ENCODE results near the gene ITGA6. TPM values are rescaled to one million over a fixed set of nuclear protein-coding genes. Genes with fewer than 3 reads are reported as not detected.

The ITGA6 gene
- polyA plus RNA-seq, 1 donor from 2014 or later: 14.4 TPM

DNA sequence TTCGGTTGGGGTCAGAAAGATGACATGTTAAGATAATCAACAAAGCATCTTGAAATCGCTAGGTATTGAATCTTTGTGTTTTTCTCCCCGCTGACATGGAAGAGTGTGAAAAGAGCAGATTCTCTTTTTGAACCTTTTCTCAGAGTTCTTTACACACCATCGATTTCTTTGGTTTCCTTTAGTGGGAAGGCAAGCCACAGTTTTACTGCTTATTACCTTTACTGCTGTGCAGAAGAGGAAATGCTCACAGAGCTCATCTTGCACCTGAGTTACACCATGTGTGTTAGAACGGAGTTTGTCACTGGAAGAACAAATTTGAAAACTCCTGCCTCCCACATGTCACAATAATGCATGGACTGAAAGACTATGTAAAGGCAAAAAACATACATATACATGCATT, 83.2 kb downstream of the ITGA6 start:
- no peak overlapping the region for H3K4me2 ChIP-seq (ENCODE audit: low read length)
- H3K27me3 ChIP-seq (ENCODE audit: insufficient read depth, low read depth, low read length): no peaks in the 10 kb centered on the region
- no peak overlapping the region for H3K27ac ChIP-seq (ENCODE audit: low read length)
- no peaks in the 10 kb centered on the region for H3F3A ChIP-seq (ENCODE audit: insufficient read depth, low read length, poor library complexity, severe bottlenecking)
- TF ChIP-seq MXI1 (conservative IDR thresholded peaks at IDR 0.05; ENCODE audit: poor library complexity, severe bottlenecking) (no peak), TAF1 (IDR thresholded peaks at IDR 0.05; ENCODE audit: low read depth) (no peak), RAD21 (conservative IDR thresholded peaks at IDR 0.05) (no peak), POLR2AphosphoS5 (IDR thresholded peaks at IDR 0.05) (no peak), SMC3 (conservative IDR thresholded peaks at IDR 0.05; ENCODE audit: poor library complexity) (no peak), EZH2 (IDR thresholded peaks at IDR 0.05; ENCODE audit: borderline replicate concordance, insufficient read depth, low read length, poor library complexity, severe bottlenecking) (no peak), EP300 (conservative IDR thresholded peaks at IDR 0.05; ENCODE audit: poor library complexity, severe bottlenecking) (no peak)
- TF ChIP-seq, protein P1, sequence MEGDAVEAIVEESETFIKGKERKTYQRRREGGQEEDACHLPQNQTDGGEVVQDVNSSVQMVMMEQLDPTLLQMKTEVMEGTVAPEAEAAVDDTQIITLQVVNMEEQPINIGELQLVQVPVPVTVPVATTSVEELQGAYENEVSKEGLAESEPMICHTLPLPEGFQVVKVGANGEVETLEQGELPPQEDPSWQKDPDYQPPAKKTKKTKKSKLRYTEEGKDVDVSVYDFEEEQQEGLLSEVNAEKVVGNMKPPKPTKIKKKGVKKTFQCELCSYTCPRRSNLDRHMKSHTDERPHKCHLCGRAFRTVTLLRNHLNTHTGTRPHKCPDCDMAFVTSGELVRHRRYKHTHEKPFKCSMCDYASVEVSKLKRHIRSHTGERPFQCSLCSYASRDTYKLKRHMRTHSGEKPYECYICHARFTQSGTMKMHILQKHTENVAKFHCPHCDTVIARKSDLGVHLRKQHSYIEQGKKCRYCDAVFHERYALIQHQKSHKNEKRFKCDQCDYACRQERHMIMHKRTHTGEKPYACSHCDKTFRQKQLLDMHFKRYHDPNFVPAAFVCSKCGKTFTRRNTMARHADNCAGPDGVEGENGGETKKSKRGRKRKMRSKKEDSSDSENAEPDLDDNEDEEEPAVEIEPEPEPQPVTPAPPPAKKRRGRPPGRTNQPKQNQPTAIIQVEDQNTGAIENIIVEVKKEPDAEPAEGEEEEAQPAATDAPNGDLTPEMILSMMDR (IDR thresholded peaks at IDR 0.05; ENCODE audit: poor library complexity, severe bottlenecking): no peak
- TF ChIP-seq, protein P2, sequence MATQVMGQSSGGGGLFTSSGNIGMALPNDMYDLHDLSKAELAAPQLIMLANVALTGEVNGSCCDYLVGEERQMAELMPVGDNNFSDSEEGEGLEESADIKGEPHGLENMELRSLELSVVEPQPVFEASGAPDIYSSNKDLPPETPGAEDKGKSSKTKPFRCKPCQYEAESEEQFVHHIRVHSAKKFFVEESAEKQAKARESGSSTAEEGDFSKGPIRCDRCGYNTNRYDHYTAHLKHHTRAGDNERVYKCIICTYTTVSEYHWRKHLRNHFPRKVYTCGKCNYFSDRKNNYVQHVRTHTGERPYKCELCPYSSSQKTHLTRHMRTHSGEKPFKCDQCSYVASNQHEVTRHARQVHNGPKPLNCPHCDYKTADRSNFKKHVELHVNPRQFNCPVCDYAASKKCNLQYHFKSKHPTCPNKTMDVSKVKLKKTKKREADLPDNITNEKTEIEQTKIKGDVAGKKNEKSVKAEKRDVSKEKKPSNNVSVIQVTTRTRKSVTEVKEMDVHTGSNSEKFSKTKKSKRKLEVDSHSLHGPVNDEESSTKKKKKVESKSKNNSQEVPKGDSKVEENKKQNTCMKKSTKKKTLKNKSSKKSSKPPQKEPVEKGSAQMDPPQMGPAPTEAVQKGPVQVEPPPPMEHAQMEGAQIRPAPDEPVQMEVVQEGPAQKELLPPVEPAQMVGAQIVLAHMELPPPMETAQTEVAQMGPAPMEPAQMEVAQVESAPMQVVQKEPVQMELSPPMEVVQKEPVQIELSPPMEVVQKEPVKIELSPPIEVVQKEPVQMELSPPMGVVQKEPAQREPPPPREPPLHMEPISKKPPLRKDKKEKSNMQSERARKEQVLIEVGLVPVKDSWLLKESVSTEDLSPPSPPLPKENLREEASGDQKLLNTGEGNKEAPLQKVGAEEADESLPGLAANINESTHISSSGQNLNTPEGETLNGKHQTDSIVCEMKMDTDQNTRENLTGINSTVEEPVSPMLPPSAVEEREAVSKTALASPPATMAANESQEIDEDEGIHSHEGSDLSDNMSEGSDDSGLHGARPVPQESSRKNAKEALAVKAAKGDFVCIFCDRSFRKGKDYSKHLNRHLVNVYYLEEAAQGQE (IDR thresholded peaks at IDR 0.05; ENCODE audit: borderline replicate concordance): no peak
- no peaks in the 10 kb centered on the region for H3K36me3 ChIP-seq (ENCODE audit: insufficient read depth, low read length)
- no peaks in the 10 kb centered on the region for H4K20me1 ChIP-seq (ENCODE audit: insufficient read depth)
- H3K4me3 ChIP-seq (ENCODE audit: low read length): no peak overlapping the region
- H2AFZ ChIP-seq (ENCODE audit: low read depth, low read length): no peak overlapping the region
- H3K9me3 ChIP-seq (ENCODE audit: low read length): peaks cover 5% of the 10 kb centered on the region
- H3K9me2 ChIP-seq (ENCODE audit: insufficient read depth, low read length): no peaks in the 10 kb centered on the region
- H3K79me2 ChIP-seq (replicated peaks; ENCODE audit: insufficient read depth, low read length): no peaks in the 10 kb centered on the region
- no peak overlapping the region for H3K9ac ChIP-seq (ENCODE audit: low read length)

DNA sequence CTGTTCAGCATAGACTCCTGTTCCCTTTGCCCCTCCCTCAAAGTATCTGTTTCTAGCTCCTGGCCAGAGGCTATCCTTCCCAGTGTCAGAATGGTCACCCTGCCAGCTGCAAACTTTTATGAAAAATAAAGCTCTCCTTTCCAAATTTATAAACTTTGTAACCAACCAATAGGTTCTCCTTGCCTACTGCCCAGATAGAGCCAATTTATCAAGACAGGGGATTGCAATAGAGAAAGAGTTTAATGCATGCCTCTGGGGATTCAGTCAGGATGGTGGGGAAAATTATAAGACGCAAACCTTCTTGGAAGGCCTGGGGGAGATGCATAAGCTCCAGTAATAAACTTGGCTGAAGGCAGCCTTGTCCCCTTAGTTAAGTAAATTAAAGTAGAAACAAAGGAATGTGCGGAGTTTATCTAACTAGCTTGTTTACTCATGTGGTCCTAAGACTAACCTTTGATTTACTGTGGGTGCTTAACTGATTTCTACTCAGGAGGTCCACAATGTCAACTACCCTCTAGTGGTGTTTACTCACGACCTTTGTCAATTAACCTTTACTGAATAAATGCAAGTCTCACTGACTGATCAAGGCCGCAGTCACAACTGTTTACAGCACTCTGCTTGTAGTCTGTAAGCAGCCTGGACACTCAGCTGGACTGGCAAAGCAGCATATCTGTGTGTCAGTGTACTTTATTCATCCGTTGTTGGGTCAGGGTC, 85.6 kb downstream of the ITGA6 start:
- peaks cover 5% of the 10 kb centered on the region for H3K9me3 ChIP-seq (ENCODE audit: low read length)

More for the DNA sequence above, 85.6 kb downstream of the ITGA6 start:
- Histone ChIP-seq H3F3A (ENCODE audit: insufficient read depth, low read length, poor library complexity, severe bottlenecking) (no peaks in the 10 kb centered on the region), H3K9me2 (ENCODE audit: insufficient read depth, low read length) (no peaks in the 10 kb centered on the region), H3K4me3 (ENCODE audit: low read length) (no peak overlapping the region), H3K9ac (ENCODE audit: low read length) (no peak overlapping the region), H3K4me2 (ENCODE audit: low read length) (no peak overlapping the region), H3K79me2 (replicated peaks; ENCODE audit: insufficient read depth, low read length) (no peaks in the 10 kb centered on the region), H3K36me3 (ENCODE audit: insufficient read depth, low read length) (no peaks in the 10 kb centered on the region), H3K27me3 (ENCODE audit: insufficient read depth, low read depth, low read length) (no peaks in the 10 kb centered on the region), H4K20me1 (ENCODE audit: insufficient read depth) (no peaks in the 10 kb centered on the region), H3K27ac (ENCODE audit: low read length) (no peak overlapping the region), H2AFZ (ENCODE audit: low read depth, low read length) (no peak overlapping the region)
- TF ChIP-seq SMC3 (conservative IDR thresholded peaks at IDR 0.05; ENCODE audit: poor library complexity) (no peak), EZH2 (IDR thresholded peaks at IDR 0.05; ENCODE audit: borderline replicate concordance, insufficient read depth, low read length, poor library complexity, severe bottlenecking) (no peak), TAF1 (IDR thresholded peaks at IDR 0.05; ENCODE audit: low read depth) (no peak), RAD21 (conservative IDR thresholded peaks at IDR 0.05) (no peak), POLR2AphosphoS5 (IDR thresholded peaks at IDR 0.05) (no peak), MXI1 (conservative IDR thresholded peaks at IDR 0.05; ENCODE audit: poor library complexity, severe bottlenecking) (no peak)
- TF ChIP-seq, protein P2 (IDR thresholded peaks at IDR 0.05; ENCODE audit: borderline replicate concordance): no peak

All from neural cell (in vitro differentiated cells).